B cell (primary cell): ENCODE measurements around the gene NUP85.

ENCODE experiments used
- EZH2 ChIP-seq: IDR thresholded peaks from 2 replicates; pipeline ENCODE4 v1.6.1; 2012; ENCODE audit warnings: borderline replicate concordance, low read depth, mild to moderate bottlenecking, moderate library complexity, low read length; ENCODE audit not compliant: insufficient read depth, poor library complexity, severe bottlenecking
- TF ChIP-seq, protein P1 (sequence below): fragments of 200-600 bp; IDR thresholded peaks from one replicate; pipeline ENCODE4 v1.8.0; 2022; ENCODE audit warnings: antibody characterized with exemption, mild to moderate bottlenecking

DNA sequence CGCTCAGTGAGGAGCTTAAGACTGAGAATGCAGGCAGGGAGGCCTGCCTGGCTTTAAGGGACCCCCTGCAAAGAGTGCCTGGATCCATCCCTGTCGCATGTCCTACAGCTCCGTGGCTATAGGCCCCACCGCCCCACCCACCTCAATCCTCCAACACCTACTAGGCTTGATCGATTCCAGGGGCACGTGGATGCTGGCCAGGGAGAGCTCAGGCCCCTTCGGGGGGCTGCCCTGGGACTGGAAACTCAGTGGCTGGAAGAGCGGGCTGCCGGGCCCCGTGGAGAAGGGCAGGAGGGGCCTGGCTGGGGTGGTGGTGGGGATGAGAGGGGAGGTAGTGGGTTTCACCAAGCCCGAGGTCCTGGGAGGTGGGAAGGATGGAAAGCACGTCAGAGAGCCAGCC, 33.7 kb downstream of the NUP85 start:
- TF ChIP-seq EZH2, result no peak
- TF ChIP-seq, protein P1, sequence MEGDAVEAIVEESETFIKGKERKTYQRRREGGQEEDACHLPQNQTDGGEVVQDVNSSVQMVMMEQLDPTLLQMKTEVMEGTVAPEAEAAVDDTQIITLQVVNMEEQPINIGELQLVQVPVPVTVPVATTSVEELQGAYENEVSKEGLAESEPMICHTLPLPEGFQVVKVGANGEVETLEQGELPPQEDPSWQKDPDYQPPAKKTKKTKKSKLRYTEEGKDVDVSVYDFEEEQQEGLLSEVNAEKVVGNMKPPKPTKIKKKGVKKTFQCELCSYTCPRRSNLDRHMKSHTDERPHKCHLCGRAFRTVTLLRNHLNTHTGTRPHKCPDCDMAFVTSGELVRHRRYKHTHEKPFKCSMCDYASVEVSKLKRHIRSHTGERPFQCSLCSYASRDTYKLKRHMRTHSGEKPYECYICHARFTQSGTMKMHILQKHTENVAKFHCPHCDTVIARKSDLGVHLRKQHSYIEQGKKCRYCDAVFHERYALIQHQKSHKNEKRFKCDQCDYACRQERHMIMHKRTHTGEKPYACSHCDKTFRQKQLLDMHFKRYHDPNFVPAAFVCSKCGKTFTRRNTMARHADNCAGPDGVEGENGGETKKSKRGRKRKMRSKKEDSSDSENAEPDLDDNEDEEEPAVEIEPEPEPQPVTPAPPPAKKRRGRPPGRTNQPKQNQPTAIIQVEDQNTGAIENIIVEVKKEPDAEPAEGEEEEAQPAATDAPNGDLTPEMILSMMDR, result no peak
